Esophagus muscularis mucosa (tissue), 4 donors: ENCODE data around the gene CC2D2A.
A peak's percentile ranks its signal among the peaks of the same experiment; 100 is the strongest.

Source experiments
- EP300 ChIP-seq: sonication (generic); formaldehyde crosslinking; IDR thresholded peaks from one replicate; pipeline ENCODE4 v1.6.1; 2017; ENCODE audit warnings: antibody characterized with exemption
- POLR2A ChIP-seq: fragments of 450-650 bp; IDR thresholded peaks from one replicate; pipeline ENCODE4 v1.6.1; 2017; ENCODE audit warnings: antibody characterized with exemption, moderate library complexity, mild to moderate bottlenecking, low read depth
- POLR2AphosphoS5 ChIP-seq, 2 donors: sonication (generic); formaldehyde crosslinking; IDR thresholded peaks; one replicate each; pipeline ENCODE4 v1.6.1; 2017; ENCODE audit warnings: antibody characterized with exemption in 2 of 2
- TF ChIP-seq, protein P1 (sequence below), 3 experiments: fragments of 200-600 bp in 2 of 3; fragments of 450-650 bp in 1 of 3; sonication (generic) in 2 of 3; IDR thresholded peaks; one replicate each; pipeline ENCODE4 v1.5.1; 2017 to 2019; ENCODE audit warnings: antibody characterized with exemption in 3 of 3, mild to moderate bottlenecking in 2 of 3, moderate library complexity in 1 of 3

DNA sequence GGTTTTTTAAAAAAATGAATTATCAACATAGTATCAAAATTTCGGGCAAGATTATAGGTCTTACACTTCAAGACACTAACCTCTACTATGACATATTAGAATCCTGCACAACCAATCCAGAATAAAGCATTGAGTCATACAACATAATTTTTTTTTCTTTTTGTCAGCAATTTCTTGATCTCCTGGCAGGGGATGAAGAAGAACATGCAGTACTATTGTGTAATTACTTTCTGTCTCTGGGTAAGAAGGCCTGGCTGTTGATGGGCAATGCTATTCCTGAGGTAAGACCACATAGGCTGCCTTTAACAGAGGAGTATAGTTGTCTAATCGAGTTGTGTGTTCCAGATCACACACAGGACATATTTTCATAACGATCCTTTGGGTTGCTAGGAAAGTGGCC lies 118.0 kb downstream of the CC2D2A start:
- TF ChIP-seq, protein P1, sequence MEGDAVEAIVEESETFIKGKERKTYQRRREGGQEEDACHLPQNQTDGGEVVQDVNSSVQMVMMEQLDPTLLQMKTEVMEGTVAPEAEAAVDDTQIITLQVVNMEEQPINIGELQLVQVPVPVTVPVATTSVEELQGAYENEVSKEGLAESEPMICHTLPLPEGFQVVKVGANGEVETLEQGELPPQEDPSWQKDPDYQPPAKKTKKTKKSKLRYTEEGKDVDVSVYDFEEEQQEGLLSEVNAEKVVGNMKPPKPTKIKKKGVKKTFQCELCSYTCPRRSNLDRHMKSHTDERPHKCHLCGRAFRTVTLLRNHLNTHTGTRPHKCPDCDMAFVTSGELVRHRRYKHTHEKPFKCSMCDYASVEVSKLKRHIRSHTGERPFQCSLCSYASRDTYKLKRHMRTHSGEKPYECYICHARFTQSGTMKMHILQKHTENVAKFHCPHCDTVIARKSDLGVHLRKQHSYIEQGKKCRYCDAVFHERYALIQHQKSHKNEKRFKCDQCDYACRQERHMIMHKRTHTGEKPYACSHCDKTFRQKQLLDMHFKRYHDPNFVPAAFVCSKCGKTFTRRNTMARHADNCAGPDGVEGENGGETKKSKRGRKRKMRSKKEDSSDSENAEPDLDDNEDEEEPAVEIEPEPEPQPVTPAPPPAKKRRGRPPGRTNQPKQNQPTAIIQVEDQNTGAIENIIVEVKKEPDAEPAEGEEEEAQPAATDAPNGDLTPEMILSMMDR (IDR thresholded peaks at IDR 0.05), result no peak
- TF ChIP-seq POLR2A (no peak), POLR2AphosphoS5 (IDR thresholded peaks at IDR 0.05) (peak in 1 of 2 donors; percentile 66), EP300 (no peak)
